Measurements from ENCODE around the gene WNK1.
"Not testable (repeated sequence)": the region's sequence is repeated elsewhere in the genome, so short reads cannot be mapped to it uniquely, and the experiment has no call there.

The WNK1 gene

GRCh38 chr12:749751-750270 is 2.6 kb upstream of the WNK1 start:
- no peak for DNase-seq (ENCODE audit: low read depth)

- DNase-seq (ENCODE audit: low read depth): no peak
These were observed 1.8 kb upstream of the WNK1 start for GRCh38 chr12:750366-751191.

GRCh38 chr12:751192-751998 is 984 bp upstream of the WNK1 start:
- DNase-seq (ENCODE audit: low read depth): peak; percentile 94

GRCh38 chr12:752695-753610 is 574 bp downstream of the WNK1 start:
- peak; percentile 43 for DNase-seq (ENCODE audit: low read depth)

GRCh38 chr12:753611-754472 is 1.5 kb downstream of the WNK1 start:
- DNase-seq (ENCODE audit: low read depth): no peak

- no peak for DNase-seq (ENCODE audit: low read depth)
These were observed 2.1 kb downstream of the WNK1 start for GRCh38 chr12:754473-754820.

GRCh38 chr12:754851-755562 is 2.6 kb downstream of the WNK1 start:
- DNase-seq (ENCODE audit: low read depth): peak; percentile 33

- no peak for DNase-seq (ENCODE audit: low read depth)
These were observed 7.2 kb downstream of the WNK1 start for GRCh38 chr12:759628-760027.

- no peak for DNase-seq (ENCODE audit: low read depth)
These were observed 8.9 kb downstream of the WNK1 start for GRCh38 chr12:761256-761655.

- no peak for DNase-seq (ENCODE audit: low read depth)
These were observed 13.5 kb downstream of the WNK1 start for GRCh38 chr12:765840-766239.

- DNase-seq (ENCODE audit: low read depth): no peak
These were observed 16.1 kb downstream of the WNK1 start for GRCh38 chr12:768434-768833.

GRCh38 chr12:770479-770878 is 18.1 kb downstream of the WNK1 start:
- no peak for DNase-seq (ENCODE audit: low read depth)

- DNase-seq (ENCODE audit: low read depth): no peak
These were observed 19.8 kb downstream of the WNK1 start for GRCh38 chr12:772056-772697.

GRCh38 chr12:774051-774614 is 21.8 kb downstream of the WNK1 start:
- DNase-seq (ENCODE audit: low read depth): no peak

GRCh38 chr12:775973-776771 is 23.8 kb downstream of the WNK1 start:
- not testable (repeated sequence) for DNase-seq (ENCODE audit: low read depth)

GRCh38 chr12:776772-777373 is 24.5 kb downstream of the WNK1 start:
- not testable (repeated sequence) for DNase-seq (ENCODE audit: low read depth)

- DNase-seq (ENCODE audit: low read depth): no peak
These were observed 25.2 kb downstream of the WNK1 start for GRCh38 chr12:777550-778047.

GRCh38 chr12:778615-779014 is 26.2 kb downstream of the WNK1 start:
- DNase-seq (ENCODE audit: low read depth): no peak

Data from CMK (cell line).